GM19043 (cell line): ENCODE measurements around the gene FBXO24.

Source experiments
- ATAC-seq: cut with Tn5 transposase; IDR thresholded peaks from one replicate; pipeline ENCODE4 v1.9.1; 2021; ENCODE audit warnings: low read depth; ENCODE audit not compliant: unreplicated experiment

The FBXO24 gene

GRCh38 chr7:100589341-100589947 lies 3.3 kb downstream of the FBXO24 start:
- ATAC-seq, result no peak

GRCh38 chr7:100590077-100590737 lies 4.1 kb downstream of the FBXO24 start:
- no peak for ATAC-seq

DNA sequence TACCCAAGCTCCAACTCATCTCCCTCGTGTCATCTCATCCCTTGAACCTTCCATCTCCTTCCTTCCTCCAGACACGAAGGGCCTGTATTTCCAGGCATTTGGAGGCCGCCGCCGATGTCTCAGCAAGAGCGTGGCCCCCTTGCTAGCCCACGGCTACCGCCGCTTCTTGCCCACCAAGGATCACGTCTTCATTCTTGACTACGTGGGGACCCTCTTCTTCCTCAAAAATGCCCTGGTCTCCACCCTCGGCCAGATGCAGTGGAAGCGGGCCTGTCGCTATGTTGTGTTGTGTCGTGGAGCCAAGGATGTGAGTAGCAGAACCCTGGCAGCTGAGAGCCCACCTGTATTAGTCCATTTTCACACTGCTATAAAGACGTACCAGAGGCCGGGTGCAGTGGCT lies 5.5 kb downstream of the FBXO24 start:
- no peak for ATAC-seq

- no peak for ATAC-seq
These were observed 9.1 kb downstream of the FBXO24 start for GRCh38 chr7:100595188-100595587.

- no peak for ATAC-seq
These were observed 12.3 kb downstream of the FBXO24 start for GRCh38 chr7:100598425-100598824.

GRCh38 chr7:100599911-100600729 lies 14.0 kb downstream of the FBXO24 start:
- no peak for ATAC-seq

DNA sequence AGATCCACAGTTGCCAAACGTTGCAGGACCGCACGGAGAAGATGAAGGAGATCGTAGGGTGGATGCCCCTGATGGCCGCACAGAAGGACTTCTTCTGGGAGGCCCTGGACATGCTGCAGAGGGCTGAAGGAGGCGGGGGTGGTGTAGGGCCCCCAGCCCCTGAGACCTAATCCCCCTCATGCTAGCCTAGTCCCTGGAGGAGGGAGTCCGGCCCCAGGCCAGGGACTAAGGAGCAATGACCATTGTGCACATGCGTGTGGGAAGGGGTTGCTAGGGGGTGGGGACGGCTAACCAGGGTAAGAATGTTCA lies 14.6 kb downstream of the FBXO24 start:
- ATAC-seq, result no peak

DNA sequence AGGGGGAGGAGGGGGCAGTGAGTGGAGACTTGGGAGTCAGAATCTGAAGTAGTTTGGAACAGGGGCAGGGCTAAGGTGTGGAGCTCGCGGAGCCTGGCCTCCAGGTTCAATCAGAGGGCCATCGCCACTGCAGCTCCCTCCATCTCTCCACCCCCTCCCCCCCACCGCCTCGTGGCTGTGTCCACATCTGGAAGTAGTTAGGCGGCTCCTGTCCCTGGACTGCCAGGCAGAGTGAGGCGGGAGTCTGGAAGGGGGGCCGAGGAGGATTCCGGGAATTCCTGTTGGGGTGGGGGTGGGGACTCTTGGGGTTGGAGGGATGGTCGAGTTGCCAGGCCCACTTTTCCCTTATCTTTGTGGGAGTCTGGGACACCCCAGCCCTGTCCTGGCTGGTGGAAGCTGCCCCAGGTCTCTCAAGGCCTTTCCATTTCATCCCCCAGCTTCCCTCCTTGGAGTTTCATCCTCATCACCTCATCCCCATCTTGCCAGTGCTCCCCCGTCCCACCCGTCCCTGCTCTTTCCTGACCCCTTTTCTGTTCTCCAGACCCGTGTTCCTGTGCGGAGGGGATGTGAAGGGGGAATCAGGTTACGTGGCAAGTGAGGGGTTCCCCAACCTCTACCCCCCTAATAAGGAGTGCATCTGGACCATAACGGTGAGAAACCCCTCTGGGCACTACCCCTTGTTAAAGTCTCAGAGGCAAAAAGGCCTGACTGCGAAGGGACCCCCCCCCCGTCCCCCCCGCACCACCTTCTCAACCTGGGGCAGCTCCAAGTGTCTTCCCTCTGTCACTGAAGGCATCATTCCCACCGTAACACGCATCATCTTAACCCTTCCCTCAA lies 17.0 kb downstream of the FBXO24 start:
- ATAC-seq, result no peak

- no peak for ATAC-seq
These were observed 17.5 kb downstream of the FBXO24 start for GRCh38 chr7:100603726-100604027.

DNA sequence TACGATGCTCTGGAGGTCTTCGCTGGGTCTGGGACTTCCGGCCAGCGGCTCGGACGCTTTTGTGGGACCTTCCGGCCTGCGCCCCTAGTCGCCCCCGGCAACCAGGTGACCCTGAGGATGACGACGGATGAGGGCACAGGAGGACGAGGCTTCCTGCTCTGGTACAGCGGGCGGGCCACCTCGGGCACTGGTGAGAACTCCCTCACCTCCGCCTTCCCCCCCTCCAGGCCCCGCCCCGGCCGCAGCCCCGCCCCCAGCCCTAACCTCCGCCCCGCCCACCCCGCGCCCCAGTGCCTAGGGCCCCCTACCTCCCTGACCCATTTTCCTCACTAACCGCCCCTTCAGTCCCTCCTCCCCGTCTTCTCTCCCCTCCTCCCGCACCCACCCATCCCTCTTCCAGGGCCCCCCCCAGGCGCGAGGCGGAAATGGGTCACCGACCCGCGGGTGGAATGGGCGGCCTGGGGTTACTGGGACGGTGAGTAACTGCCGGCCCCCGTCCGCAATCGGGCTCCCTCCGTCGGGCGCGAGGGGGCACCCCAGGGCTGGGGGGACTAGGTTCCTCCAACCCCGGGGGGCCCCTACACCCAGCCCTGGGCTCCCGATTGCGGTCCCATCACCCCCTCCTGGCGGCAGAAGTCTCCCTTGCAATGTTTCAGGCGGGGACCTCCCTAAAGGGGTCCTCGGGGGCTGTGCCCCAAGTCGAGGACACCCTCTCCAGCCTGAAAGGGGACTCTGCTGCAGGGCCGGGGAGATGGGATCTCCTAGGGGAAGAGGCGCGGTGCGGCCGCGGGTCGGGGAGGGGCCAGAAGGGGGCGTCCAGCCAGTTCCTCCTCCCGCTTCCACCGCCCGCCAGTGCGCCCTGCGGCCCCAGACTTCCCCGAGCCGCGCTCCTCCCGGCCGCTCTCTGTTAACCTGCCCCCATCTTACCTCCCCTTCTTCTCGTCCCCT lies 18.2 kb downstream of the FBXO24 start:
- ATAC-seq, result peak; percentile 68

- ATAC-seq, result no peak
These were observed 19.1 kb downstream of the FBXO24 start for GRCh38 chr7:100604976-100605911.

DNA sequence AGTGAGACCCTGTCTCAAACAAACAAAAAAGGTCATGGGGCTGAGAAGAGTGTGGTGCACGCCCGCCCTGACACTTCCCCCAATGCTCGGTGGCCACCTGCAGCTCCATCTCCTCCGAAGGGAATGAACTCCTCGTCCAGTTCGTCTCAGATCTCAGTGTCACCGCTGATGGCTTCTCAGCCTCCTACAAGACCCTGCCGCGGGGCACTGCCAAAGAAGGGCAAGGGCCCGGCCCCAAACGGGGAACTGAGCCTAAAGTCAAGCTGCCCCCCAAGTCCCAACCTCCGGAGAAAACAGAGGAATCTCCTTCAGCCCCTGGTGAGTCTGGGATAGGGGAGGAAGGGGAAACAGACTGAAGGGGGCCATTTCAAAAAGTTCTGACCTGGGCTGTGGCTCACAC lies 20.2 kb downstream of the FBXO24 start:
- ATAC-seq, result no peak

DNA sequence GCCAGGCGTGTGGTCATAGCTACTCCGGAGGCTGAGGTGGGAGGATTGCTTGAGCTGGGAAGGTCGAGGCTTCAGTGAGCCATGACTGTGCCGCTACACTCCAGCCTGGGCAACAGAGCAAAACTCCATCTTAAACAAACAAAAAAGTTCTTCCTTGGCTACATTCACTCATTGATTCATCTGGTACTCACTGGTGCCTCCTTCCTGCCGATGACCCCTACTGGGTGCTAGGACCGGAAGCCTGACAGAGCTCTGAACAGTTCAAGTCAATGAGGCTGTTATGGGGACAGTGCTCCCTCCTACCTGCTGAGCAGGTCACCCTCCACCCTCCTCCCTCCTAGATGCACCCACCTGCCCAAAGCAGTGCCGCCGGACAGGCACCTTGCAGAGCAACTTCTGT lies 21.0 kb downstream of the FBXO24 start:
- no peak for ATAC-seq

DNA sequence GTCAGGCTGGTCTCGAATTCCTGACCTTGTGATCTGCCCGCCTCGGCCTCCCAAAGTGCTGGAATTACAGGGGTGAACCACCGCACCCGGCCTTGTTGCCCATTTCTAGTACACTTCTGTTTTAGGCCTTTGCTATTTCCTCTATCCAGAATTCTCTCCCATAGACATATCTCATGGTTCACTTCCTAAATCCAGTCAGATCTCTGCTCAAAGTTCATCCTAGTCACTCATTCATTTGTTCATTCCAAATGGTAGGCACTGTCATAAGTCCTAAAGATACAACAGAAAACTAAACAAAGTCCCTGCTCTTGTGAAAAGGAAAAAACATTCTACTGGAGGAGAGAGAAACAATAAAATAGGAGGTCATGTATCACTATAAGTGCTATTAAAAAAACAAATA lies 23.8 kb downstream of the FBXO24 start:
- ATAC-seq, result no peak

DNA sequence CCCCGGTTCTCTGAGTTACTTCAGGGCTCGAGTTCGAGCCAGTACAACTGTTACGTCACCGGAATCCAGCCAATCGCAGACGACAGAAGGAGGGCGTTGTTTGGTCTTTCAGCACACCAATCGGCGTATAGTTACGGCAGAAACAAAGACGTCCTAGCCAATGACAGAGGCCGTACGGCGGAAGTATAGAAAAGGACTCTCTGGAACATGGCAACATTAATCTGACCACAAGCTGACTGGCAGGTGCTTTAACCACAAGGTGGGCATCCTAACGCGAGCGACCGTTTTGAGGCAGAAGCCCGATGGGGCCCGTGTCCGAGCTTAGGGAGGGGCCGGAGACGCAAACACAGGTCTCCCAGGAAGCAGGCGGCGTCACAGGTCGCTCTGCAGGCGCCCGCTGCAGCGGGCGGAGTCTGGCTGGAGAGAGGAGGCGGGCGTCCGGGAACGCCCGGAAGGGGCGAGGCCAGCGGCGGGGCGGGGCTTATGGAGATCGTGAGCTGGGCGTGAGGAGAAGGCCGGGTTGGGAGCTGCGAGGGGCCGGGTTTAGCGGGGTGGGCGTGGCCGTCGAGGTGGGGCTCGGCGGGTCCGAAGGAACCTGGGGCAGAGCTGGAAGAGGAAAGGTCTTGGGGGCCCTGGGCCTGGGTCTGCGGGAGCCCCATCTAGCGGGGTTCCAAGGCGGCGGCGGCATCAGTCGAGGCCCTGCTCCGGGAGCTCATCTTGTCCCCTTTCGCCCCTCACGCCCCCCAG lies 26.0 kb downstream of the FBXO24 start, which contains the start of gene MOSPD3:
Gene MOSPD3 (plus strand): TSS at position 558 of the 747 bp plus-strand sequence. CDS start 252 bp downstream, outside the sequence.
- peak; percentile 92 for ATAC-seq

DNA sequence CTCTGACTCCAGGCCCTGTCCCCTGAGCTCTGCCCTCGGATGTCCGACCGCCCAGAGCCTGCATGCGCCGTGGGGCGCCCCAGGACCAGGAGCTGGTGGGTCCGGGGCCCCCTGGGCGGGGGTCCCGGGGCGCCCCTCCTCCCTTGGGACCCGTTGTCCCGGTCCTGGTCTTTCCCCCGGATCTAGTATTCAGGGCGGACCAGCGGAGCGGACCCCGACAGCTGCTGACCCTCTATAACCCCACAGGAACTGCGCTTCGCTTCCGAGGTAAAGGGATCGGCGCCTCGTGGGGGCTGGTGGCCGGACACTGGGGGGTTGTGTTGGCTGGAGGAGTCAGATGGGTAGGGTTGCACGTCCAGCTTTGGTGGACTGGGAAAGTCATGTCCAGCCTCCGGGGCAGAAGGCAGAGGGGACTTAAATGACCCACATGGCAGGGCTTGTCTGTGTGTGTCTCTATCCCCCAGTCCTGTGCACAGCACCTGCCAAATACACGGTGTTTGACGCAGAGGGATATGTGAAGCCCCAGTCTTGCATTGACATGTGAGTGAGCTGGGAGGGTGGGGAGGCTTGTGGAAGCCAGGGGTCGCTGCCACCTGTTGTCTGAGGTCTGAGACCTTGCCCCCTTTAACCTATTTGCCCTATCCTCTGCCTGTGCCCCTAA lies 26.7 kb downstream of the FBXO24 start:
- ATAC-seq, result no peak

DNA sequence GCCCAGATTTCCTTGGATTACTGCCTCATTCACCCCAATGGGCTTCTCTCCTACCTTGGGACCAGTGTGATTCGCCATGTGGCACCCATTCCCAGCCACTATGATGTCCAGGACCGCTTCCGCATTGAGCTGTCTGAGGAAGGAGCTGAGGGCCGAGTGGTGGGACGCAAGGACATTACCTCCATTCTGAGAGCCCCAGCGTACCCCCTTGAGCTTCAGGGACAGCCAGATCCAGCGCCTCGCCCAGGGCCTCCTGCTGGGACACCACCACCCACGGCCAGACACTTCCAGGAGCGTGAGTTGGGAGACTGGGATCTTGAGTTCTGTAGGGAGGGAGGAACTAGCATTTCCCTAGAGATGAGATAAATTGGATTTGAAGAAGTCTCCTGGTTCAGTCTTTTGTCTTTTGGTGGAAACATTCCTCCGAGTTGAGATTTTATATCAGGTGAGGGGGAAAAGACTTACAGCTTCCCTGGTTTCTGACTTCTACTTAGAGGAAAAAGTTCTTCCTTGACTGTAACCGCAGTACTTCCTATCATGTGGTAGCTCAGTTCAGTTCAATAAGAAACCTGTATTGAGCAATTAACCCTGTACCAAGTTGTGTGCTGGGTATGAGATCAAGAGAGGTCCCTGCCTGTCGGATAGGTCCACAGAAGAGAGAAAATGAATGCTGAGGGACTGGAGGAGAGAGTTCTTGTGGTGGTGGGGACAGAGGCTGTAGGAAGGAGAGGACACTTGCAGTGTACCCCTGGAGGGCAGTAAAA lies 27.5 kb downstream of the FBXO24 start:
- ATAC-seq, result no peak
